Esophagus squamous epithelium (tissue), 5 donors: ENCODE data around the gene MEIS1. TPM values are rescaled to one million over a fixed set of nuclear protein-coding genes. Genes with fewer than 3 reads are reported as not detected.

ENCODE experiments used
- DNase-seq: peaks from one replicate; lab custom pipeline; 2025; lab: John Stamatoyannopoulos, UW
- H3K27ac ChIP-seq, 4 donors: fragments of 200-600 bp; sonication (generic); one replicate each; pipeline ENCODE4 v1.5.1; 2016 to 2019; ENCODE audit warnings: mild to moderate bottlenecking in 1 of 4
- H3K27me3 ChIP-seq, 4 donors: fragments of 200-600 bp; sonication (generic); 1 replicate in 3 of 4; 2 replicates in 1 of 4; pipeline versions ENCODE4 v1.5.1 to v1.6.0; 2017 to 2021; ENCODE audit warnings: antibody characterized with exemption in 1 of 4
- H3K36me3 ChIP-seq, 3 donors: fragments of 200-600 bp; sonication (generic); one replicate each; pipeline ENCODE4 v1.5.1; 2016 to 2019
- H3K4me1 ChIP-seq, 3 donors: fragments of 200-600 bp; sonication (generic); one replicate each; pipeline ENCODE4 v1.5.1; 2017 to 2019
- H3K4me3 ChIP-seq, 4 donors: fragments of 200-600 bp; sonication (generic); 1 replicate in 3 of 4; 2 replicates in 1 of 4; pipeline ENCODE4 v1.5.1; 2016 to 2019; ENCODE audit warnings: mild to moderate bottlenecking in 2 of 4, moderate library complexity in 1 of 4
- H3K9me3 ChIP-seq, 3 donors: fragments of 200-600 bp; sonication (generic); one replicate each; pipeline ENCODE4 v1.5.1; 2016 to 2019
- POLR2A ChIP-seq, 4 donors: fragments of 450-650 bp; IDR thresholded peaks; one replicate each; pipeline ENCODE4 v1.6.1; 2017; ENCODE audit warnings: antibody characterized with exemption in 4 of 4, mild to moderate bottlenecking in 4 of 4, moderate library complexity in 3 of 4
- WGBS, 2 donors: methylation state at CpG; one replicate each; pipeline ENCODE4 v1.1.5; 2018; 5-methylcytosine and 5-hydroxymethylcytosine counted together
- intact Hi-C: fragments of 100-400 bp; cut with DNase I; formaldehyde crosslinking; loops from one replicate; pipeline ENCODE4 v1.15.0; 2022
- total RNA-seq, 4 donors: library from RNA; depleted of rRNA; stranded (reverse); fragments of >200 nt; gene quantifications; one replicate each; pipeline ENCODE4 v1.1.0, GENCODE V29; 2016
- TF ChIP-seq, protein P1 (sequence below), 6 experiments: fragments of 450-650 bp in 4 of 6; fragments of 200-600 bp in 2 of 6; sonication (generic) in 2 of 6; IDR thresholded peaks; one replicate each; pipeline ENCODE4 v1.5.1; 2016 to 2019; ENCODE audit warnings: antibody characterized with exemption in 6 of 6, mild to moderate bottlenecking in 4 of 6, moderate library complexity in 4 of 6
- donor health status: DM: yes; HTN: yes; CAD: no.

Gene MEIS1
- total RNA-seq, 4 donors from 2014 or later, result 17.8 to 56.1 (median 28.5) TPM

- no peaks in the 10 kb centered on the region for H3K9me3 ChIP-seq
- peaks cover 0 to 27% (median 0%) of the 10 kb centered on the region in 3 donors for H3K4me1 ChIP-seq
- 50 to 73% methylated on average over 2 of the region's 2 CpGs for WGBS, 2 donors
- H3K27ac ChIP-seq, result no peak overlapping the region
- H3K36me3 ChIP-seq, result peaks cover 0 to 56% (median 5%) of the 10 kb centered on the region in 3 donors
- no peaks in the 10 kb centered on the region for H3K27me3 ChIP-seq
- TF ChIP-seq POLR2A (IDR thresholded peaks at IDR 0.05), result no peak
- TF ChIP-seq, protein P1, sequence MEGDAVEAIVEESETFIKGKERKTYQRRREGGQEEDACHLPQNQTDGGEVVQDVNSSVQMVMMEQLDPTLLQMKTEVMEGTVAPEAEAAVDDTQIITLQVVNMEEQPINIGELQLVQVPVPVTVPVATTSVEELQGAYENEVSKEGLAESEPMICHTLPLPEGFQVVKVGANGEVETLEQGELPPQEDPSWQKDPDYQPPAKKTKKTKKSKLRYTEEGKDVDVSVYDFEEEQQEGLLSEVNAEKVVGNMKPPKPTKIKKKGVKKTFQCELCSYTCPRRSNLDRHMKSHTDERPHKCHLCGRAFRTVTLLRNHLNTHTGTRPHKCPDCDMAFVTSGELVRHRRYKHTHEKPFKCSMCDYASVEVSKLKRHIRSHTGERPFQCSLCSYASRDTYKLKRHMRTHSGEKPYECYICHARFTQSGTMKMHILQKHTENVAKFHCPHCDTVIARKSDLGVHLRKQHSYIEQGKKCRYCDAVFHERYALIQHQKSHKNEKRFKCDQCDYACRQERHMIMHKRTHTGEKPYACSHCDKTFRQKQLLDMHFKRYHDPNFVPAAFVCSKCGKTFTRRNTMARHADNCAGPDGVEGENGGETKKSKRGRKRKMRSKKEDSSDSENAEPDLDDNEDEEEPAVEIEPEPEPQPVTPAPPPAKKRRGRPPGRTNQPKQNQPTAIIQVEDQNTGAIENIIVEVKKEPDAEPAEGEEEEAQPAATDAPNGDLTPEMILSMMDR (IDR thresholded peaks at IDR 0.05), result no peak
- no peak overlapping the region for H3K4me3 ChIP-seq
- no peak for DNase-seq
- intact Hi-C loops, result no loop called here
Measured at GRCh38 chr2:66567729-66568128, 132.8 kb downstream of the MEIS1 start.

GRCh38 chr2:66568650-66569300 lies 133.8 kb downstream of the MEIS1 start:
- no peak for DNase-seq
- H3K4me3 ChIP-seq, result no peak overlapping the region
- 85 to 86% methylated on average over 4 of the region's 4 CpGs for WGBS, 2 donors
- H3K27me3 ChIP-seq, result no peaks in the 10 kb centered on the region
- H3K9me3 ChIP-seq, result no peaks in the 10 kb centered on the region
- H3K4me1 ChIP-seq, result peaks cover 0 to 25% (median 3%) of the 10 kb centered on the region in 3 donors
- no peak overlapping the region for H3K27ac ChIP-seq
- H3K36me3 ChIP-seq, result peaks cover 0 to 56% (median 5%) of the 10 kb centered on the region in 3 donors
- intact Hi-C loops, result no loop called here
- TF ChIP-seq, protein P1 (IDR thresholded peaks at IDR 0.05), result no peak
- no peak for TF ChIP-seq POLR2A (IDR thresholded peaks at IDR 0.05)

- WGBS, 2 donors, result 51 to 72% methylated on average over 4 of the region's 4 CpGs
- Histone ChIP-seq H3K4me3 (no peak overlapping the region), H3K9me3 (no peaks in the 10 kb centered on the region), H3K27ac (no peak overlapping the region), H3K4me1 (peaks cover 0 to 27% (median 3%) of the 10 kb centered on the region in 3 donors), H3K36me3 (peaks cover 0 to 56% (median 5%) of the 10 kb centered on the region in 3 donors), H3K27me3 (no peaks in the 10 kb centered on the region)
- intact Hi-C loops, result no loop called here
- TF ChIP-seq, protein P1 (IDR thresholded peaks at IDR 0.05), result no peak
- no peak for DNase-seq
Measured at GRCh38 chr2:66569321-66569851, 134.5 kb downstream of the MEIS1 start.

GRCh38 chr2:66569974-66570373 lies 135.0 kb downstream of the MEIS1 start:
- Histone ChIP-seq H3K9me3 (no peaks in the 10 kb centered on the region), H3K27me3 (no peaks in the 10 kb centered on the region), H3K36me3 (peaks cover 0 to 56% (median 5%) of the 10 kb centered on the region in 3 donors), H3K4me3 (no peak overlapping the region), H3K4me1 (peaks cover 0 to 27% (median 3%) of the 10 kb centered on the region in 3 donors), H3K27ac (no peak overlapping the region)
- TF ChIP-seq, protein P1 (IDR thresholded peaks at IDR 0.05), result no peak
- no peak for TF ChIP-seq POLR2A (IDR thresholded peaks at IDR 0.05)
- 56 to 66% methylated on average over 2 of the region's 2 CpGs for WGBS, 2 donors
- DNase-seq, result no peak
- intact Hi-C loops, result loop anchor here (10.0 kb wide), 1 partner anchor 825 kb away; the partner anchor contains the start of gene ETAA1

GRCh38 chr2:66570471-66570870 lies 135.5 kb downstream of the MEIS1 start:
- H3K36me3 ChIP-seq, result peaks cover 0 to 56% (median 5%) of the 10 kb centered on the region in 3 donors
- intact Hi-C loops, result loop anchor here (10.0 kb wide), 1 partner anchor 824 kb away; the partner anchor contains the start of gene ETAA1
- H3K4me1 ChIP-seq, result peaks cover under 1 to 28% (median 3%) of the 10 kb centered on the region in 3 donors
- no peaks in the 10 kb centered on the region for H3K9me3 ChIP-seq
- WGBS, 2 donors, result 77 to 87% methylated on average over 3 of the region's 3 CpGs
- no peak overlapping the region for H3K4me3 ChIP-seq
- DNase-seq, result no peak
- H3K27me3 ChIP-seq, result peaks cover 0 to under 1% (median 0%) of the 10 kb centered on the region in 4 donors
- H3K27ac ChIP-seq, result no peak overlapping the region
- TF ChIP-seq, protein P1 (IDR thresholded peaks at IDR 0.05), result no peak
- TF ChIP-seq POLR2A (IDR thresholded peaks at IDR 0.05), result no peak
